ENCODE results near the gene SLC9B2.
"Not testable (repeated sequence)": the region's sequence is repeated elsewhere in the genome, so short reads cannot be mapped to it uniquely, and the experiment has no call there.

GRCh38 chr4:102993985-102994384 lies 82.6 kb downstream of the SLC9B2 start:
- TF ChIP-seq ATF3 (CRISPR knock-in tag; conservative IDR thresholded peaks at IDR 0.05); ESRRA (CRISPR knock-in tag; IDR thresholded peaks at IDR 0.05; ENCODE audit: borderline replicate concordance); CTCF (IDR thresholded peaks at IDR 0.05); NR3C1 (CRISPR knock-in tag; conservative IDR thresholded peaks at IDR 0.05; ENCODE audit: low read depth); MAX (CRISPR knock-in tag; IDR thresholded peaks at IDR 0.05); RELA (CRISPR knock-in tag; IDR thresholded peaks at IDR 0.05; ENCODE audit: borderline replicate concordance): not testable (repeated sequence)

Measured in WTC11 (cell line).